Colonic mucosa (tissue), 4 donors: ENCODE results near the gene GIMAP4. TPM values are rescaled to one million over a fixed set of nuclear protein-coding genes. Genes with fewer than 3 reads are reported as not detected.
"Not testable (repeated sequence)": the region's sequence is repeated elsewhere in the genome, so short reads cannot be mapped to it uniquely, and the experiment has no call there.

Source experiments
- DNase-seq: peaks from one replicate; pipeline ENCODE4 v3.0.0-alpha.2; 2020
- H3K27ac ChIP-seq: fragments of 200-600 bp; one replicate; pipeline ENCODE4 v1.8.0; 2021
- H3K27me3 ChIP-seq: fragments of 200-600 bp; one replicate; pipeline ENCODE4 v1.8.0; 2021
- H3K36me3 ChIP-seq: fragments of 200-600 bp; one replicate; pipeline ENCODE4 v1.8.0; 2021
- H3K4me1 ChIP-seq: fragments of 200-600 bp; one replicate; pipeline ENCODE4 v1.8.0; 2021; ENCODE audit warnings: mild to moderate bottlenecking
- H3K4me3 ChIP-seq: fragments of 200-600 bp; one replicate; pipeline ENCODE4 v1.8.0; 2021
- H3K9ac ChIP-seq, 2 donors: one replicate each; pipeline ENCODE4 v1.7.0; 2013; ENCODE audit warnings: control low read depth in 2 of 2, low read depth in 2 of 2, low read length in 2 of 2
- H3K9me3 ChIP-seq: fragments of 200-600 bp; one replicate; pipeline ENCODE4 v1.8.0; 2021
- CTCF ChIP-seq: fragments of 200-600 bp; IDR thresholded peaks from one replicate; pipeline ENCODE4 v1.8.0; 2022; ENCODE audit warnings: antibody characterized with exemption, mild to moderate bottlenecking
- intact Hi-C: fragments of 100-400 bp; cut with DNase I; formaldehyde crosslinking; loops from one replicate; pipeline ENCODE4 v1.14.1; 2022
- total RNA-seq, 2 donors: library from RNA; stranded (reverse); fragmentation: NEBNext Ultra II Directional in 1 of 2; extraction: Animal tissue kit (Norgen Biotek cat#: 25700) in 1 of 2; gene quantifications; one replicate each; pipeline ENCODE4 v1.2.1, GENCODE V29; 2021
- donor health status: healthy.
- donor health status: DM: no; HTN: no; CAD: no.
- donor health status: DM: no; HTN: no; CAD: no.

The GIMAP4 gene
- total RNA-seq, 2 donors from 2014 or later, result 6.6 to 12.7 TPM

DNA sequence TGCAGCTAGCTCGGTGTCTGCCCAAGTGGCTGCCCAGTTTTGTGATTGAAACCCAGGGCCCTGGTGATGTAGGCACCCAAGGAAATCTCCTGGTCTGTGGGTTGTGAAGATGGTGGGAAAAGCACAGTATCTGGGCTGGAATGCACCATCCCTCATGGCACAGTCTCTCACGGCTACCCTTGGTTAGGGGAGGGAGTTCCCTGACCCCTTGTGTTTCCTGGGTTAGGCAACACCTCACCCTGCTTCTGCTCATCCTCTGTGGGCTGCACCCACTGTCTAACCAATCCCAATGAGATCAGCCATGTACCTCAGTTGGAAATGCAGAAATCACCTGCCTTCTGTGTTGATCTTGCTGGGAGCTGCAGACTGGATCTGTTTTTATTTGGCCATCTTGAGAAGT, 27.6 kb downstream of the GIMAP4 start:
- Histone ChIP-seq H3K4me3 (no peak overlapping the region), H3K27me3 (no peaks in the 10 kb centered on the region), H3K9ac (no peak overlapping the region), H3K9me3 (no peaks in the 10 kb centered on the region), H3K27ac (no peak overlapping the region), H3K4me1 (no peaks in the 10 kb centered on the region), H3K36me3 (no peaks in the 10 kb centered on the region)
- TF ChIP-seq CTCF, result no peak
- DNase-seq, result no peak
- intact Hi-C loops, result no loop called here

DNA sequence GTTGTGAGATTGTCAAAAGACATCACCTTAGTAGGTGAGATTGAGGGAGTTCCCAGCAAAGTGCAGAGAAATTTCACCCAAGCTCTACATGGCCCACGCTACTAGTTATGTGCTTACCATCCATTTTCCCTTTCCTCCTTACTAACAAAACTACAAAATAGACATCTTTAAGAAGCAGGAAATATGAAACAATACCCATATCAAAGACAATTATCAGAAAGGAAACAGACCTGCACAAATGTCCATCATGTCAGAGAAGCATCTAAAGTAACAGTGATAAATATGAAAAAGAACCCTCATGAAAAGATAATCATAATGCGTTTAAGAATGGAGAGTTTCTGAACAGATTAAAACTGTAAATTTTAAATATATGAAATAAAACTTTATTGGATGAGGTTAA, 28.2 kb downstream of the GIMAP4 start:
- no peak for TF ChIP-seq CTCF
- Histone ChIP-seq H3K4me1 (no peaks in the 10 kb centered on the region), H3K27me3 (no peaks in the 10 kb centered on the region), H3K36me3 (no peaks in the 10 kb centered on the region), H3K27ac (no peak overlapping the region), H3K9me3 (no peaks in the 10 kb centered on the region), H3K9ac (no peak overlapping the region), H3K4me3 (no peak overlapping the region)
- no peak for DNase-seq
- intact Hi-C loops, result no loop called here

GRCh38 chr7:150603600-150603999, 36.4 kb downstream of the GIMAP4 start:
- DNase-seq, intact Hi-C loops: not testable (repeated sequence)

GRCh38 chr7:150610233-150610632, 43.0 kb downstream of the GIMAP4 start:
- intact Hi-C loops, result no loop called here
- Histone ChIP-seq H3K9me3 (no peaks in the 10 kb centered on the region), H3K4me1 (no peaks in the 10 kb centered on the region), H3K27me3 (no peaks in the 10 kb centered on the region), H3K27ac (no peak overlapping the region), H3K36me3 (no peaks in the 10 kb centered on the region), H3K4me3 (no peak overlapping the region), H3K9ac (no peak overlapping the region)
- DNase-seq, result no peak
- no peak for TF ChIP-seq CTCF

More at GRCh38 chr7:150603600-150603999, 36.4 kb downstream of the GIMAP4 start:
- H3K36me3 ChIP-seq, H3K9me3 ChIP-seq, H3K9ac ChIP-seq, H3K4me3 ChIP-seq, H3K27me3 ChIP-seq, H3K4me1 ChIP-seq, H3K27ac ChIP-seq: not testable (repeated sequence)

GRCh38 chr7:150612925-150613324, 45.7 kb downstream of the GIMAP4 start:
- Histone ChIP-seq H3K4me3 (no peak overlapping the region), H3K27ac (no peak overlapping the region), H3K36me3 (no peaks in the 10 kb centered on the region), H3K9me3 (no peaks in the 10 kb centered on the region), H3K4me1 (no peaks in the 10 kb centered on the region), H3K9ac (no peak overlapping the region), H3K27me3 (no peaks in the 10 kb centered on the region)
- intact Hi-C loops, result no loop called here
- no peak for TF ChIP-seq CTCF
- DNase-seq, result no peak

- DNase-seq, result no peak
- intact Hi-C loops, result no loop called here
- Histone ChIP-seq H3K9me3 (no peaks in the 10 kb centered on the region), H3K36me3 (no peaks in the 10 kb centered on the region), H3K4me1 (no peaks in the 10 kb centered on the region), H3K4me3 (no peak overlapping the region), H3K27ac (no peak overlapping the region), H3K27me3 (no peaks in the 10 kb centered on the region), H3K9ac (no peak overlapping the region)
- TF ChIP-seq CTCF, result no peak
These were observed 46.7 kb downstream of the GIMAP4 start for GRCh38 chr7:150613880-150614279.

- H3K27me3 ChIP-seq, H3K4me3 ChIP-seq, H3K36me3 ChIP-seq, intact Hi-C loops, H3K27ac ChIP-seq, DNase-seq, H3K4me1 ChIP-seq, H3K9ac ChIP-seq, H3K9me3 ChIP-seq: not testable (repeated sequence)
These were observed 47.2 kb downstream of the GIMAP4 start for GRCh38 chr7:150614426-150614825.

DNA sequence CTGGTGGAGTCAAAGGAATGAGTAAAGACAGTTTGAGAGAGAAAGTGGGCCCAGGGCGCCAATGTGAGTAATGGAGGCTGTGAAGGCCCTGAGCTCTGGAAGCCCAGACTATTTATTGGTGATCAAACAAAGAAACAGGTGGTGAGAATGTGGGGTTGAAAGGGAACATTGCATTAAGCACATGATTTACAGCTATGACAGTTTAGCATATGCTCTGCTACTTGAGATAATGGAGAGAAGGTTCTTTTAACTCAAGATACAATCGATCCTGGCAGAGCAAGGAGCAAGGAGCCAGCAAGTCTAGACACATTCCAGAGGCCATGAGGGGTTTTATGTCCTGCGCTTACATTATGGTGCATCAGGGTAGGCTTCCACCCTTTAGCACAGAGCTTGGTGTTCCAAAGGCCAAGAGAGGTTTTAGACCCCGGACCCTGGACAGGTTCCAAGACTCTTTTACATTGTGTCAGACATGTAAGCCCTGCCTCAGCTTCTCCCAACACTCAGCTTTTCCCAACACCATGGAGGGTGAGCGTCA, 48.1 kb downstream of the GIMAP4 start:
- H3K27ac ChIP-seq, H3K4me1 ChIP-seq, H3K27me3 ChIP-seq, H3K36me3 ChIP-seq, DNase-seq, H3K9ac ChIP-seq, H3K4me3 ChIP-seq, H3K9me3 ChIP-seq, intact Hi-C loops: not testable (repeated sequence)
